Neural crest cell (in vitro differentiated cells): Measurements from ENCODE around the gene KLHL6. TPM values are rescaled to one million over a fixed set of nuclear protein-coding genes. Genes with fewer than 3 reads are reported as not detected.

Experiments
- DNase-seq: peaks from one replicate; pipeline ENCODE4 v3.0.0; 2021; ENCODE audit warnings: low read depth, mixed read lengths, low spot score
- H3K27ac Mint-ChIP-seq: one replicate; pipeline ENCODE4 v1.8.0; 2021; ENCODE audit warnings: mild to moderate bottlenecking, mixed read lengths; ENCODE audit not compliant: unreplicated experiment
- H3K27me3 Mint-ChIP-seq: 2 replicates; pipeline ENCODE4 v1.8.0; 2021; ENCODE audit warnings: low read depth, mild to moderate bottlenecking, mixed read lengths
- H3K36me3 Mint-ChIP-seq: 2 replicates; pipeline ENCODE4 v1.8.0; 2021; ENCODE audit warnings: low read depth, mild to moderate bottlenecking, mixed read lengths
- H3K4me1 Mint-ChIP-seq: 2 replicates; pipeline ENCODE4 v1.8.0; 2021; ENCODE audit warnings: mixed read lengths
- H3K4me3 Mint-ChIP-seq: one replicate; pipeline ENCODE4 v1.8.0; 2021; ENCODE audit warnings: mild to moderate bottlenecking, mixed read lengths
- H3K9me3 Mint-ChIP-seq: 2 replicates; pipeline ENCODE4 v1.8.0; 2021; ENCODE audit warnings: mixed read lengths
- total RNA-seq: library from RNA; stranded (reverse); gene quantifications from 2 replicates; pipeline ENCODE4 v1.2.1, GENCODE V29; 2021
- TF ChIP-seq, protein P1 (sequence below): fragments of 200-600 bp; sonication (generic); conservative IDR thresholded peaks from 2 replicates; pipeline ENCODE4 v1.5.0; 2021; ENCODE audit warnings: antibody characterized with exemption, mild to moderate bottlenecking

The KLHL6 gene
- total RNA-seq, 1 donor from 2014 or later: 0.12 TPM

DNA sequence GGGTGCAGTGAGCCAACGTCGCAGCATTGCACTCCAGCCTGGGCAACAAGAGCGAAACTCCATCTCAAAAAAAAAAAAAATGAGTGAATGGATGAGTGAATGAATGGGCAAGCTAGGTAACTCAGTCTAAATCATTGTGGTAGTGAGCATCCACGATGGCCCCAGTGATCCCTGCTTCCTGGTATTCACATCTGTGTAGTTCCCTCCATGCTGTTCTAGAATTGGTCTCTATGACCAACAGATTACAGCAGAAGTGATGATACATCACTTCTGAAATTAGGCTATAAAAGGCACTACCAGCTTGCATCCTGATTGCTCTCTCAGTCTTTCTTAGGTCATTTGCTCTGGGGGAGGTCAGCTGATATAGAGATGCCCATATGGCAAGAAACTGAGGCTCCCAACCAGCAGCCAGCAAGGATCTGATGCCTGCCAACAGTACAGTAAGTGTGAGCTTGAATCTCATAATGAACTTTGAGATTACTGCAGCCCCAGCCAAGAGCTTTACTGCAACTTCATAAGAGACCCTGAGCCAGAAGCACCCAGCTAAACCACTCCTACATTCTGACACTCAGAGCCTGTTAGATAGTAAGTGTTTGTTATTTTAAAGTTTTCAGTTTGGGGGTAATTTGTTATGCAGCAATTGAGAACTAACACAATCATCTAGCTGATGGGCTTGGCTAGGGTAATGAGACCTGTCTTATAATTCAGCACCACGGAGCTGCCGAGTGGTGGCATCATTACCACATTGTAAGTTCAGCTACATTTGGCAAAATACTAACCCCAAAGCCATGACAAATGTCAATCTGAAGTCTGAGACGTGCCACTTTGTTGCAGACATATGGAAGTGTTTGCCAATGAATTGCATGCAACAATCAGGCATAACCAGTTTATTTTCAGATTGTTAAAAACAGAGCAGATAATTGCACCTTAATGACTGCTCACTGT lies 53.0 kb downstream of the KLHL6 start:
- H3K9me3 Mint-ChIP-seq: no peaks in the 10 kb centered on the region
- no peak overlapping the region for H3K4me3 Mint-ChIP-seq
- no peak overlapping the region for H3K27ac Mint-ChIP-seq
- H3K36me3 Mint-ChIP-seq: no peaks in the 10 kb centered on the region
- H3K27me3 Mint-ChIP-seq: no peaks in the 10 kb centered on the region
- DNase-seq: no peak
- TF ChIP-seq, protein P1, sequence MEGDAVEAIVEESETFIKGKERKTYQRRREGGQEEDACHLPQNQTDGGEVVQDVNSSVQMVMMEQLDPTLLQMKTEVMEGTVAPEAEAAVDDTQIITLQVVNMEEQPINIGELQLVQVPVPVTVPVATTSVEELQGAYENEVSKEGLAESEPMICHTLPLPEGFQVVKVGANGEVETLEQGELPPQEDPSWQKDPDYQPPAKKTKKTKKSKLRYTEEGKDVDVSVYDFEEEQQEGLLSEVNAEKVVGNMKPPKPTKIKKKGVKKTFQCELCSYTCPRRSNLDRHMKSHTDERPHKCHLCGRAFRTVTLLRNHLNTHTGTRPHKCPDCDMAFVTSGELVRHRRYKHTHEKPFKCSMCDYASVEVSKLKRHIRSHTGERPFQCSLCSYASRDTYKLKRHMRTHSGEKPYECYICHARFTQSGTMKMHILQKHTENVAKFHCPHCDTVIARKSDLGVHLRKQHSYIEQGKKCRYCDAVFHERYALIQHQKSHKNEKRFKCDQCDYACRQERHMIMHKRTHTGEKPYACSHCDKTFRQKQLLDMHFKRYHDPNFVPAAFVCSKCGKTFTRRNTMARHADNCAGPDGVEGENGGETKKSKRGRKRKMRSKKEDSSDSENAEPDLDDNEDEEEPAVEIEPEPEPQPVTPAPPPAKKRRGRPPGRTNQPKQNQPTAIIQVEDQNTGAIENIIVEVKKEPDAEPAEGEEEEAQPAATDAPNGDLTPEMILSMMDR: no peak
- H3K4me1 Mint-ChIP-seq: no peaks in the 10 kb centered on the region

- Mint-ChIP-seq H3K36me3 (no peaks in the 10 kb centered on the region), H3K9me3 (no peaks in the 10 kb centered on the region), H3K4me3 (no peak overlapping the region), H3K27me3 (no peaks in the 10 kb centered on the region), H3K4me1 (no peaks in the 10 kb centered on the region), H3K27ac (no peak overlapping the region)
- DNase-seq: no peak
- TF ChIP-seq, protein P1: no peak
Measured at GRCh38 chr3:183500981-183501704, 54.4 kb downstream of the KLHL6 start.

GRCh38 chr3:183500319-183500718 lies 55.2 kb downstream of the KLHL6 start:
- no peaks in the 10 kb centered on the region for H3K4me1 Mint-ChIP-seq
- H3K27ac Mint-ChIP-seq: no peak overlapping the region
- H3K27me3 Mint-ChIP-seq: no peaks in the 10 kb centered on the region
- no peaks in the 10 kb centered on the region for H3K36me3 Mint-ChIP-seq
- DNase-seq: no peak
- TF ChIP-seq, protein P1: no peak
- no peak overlapping the region for H3K4me3 Mint-ChIP-seq
- H3K9me3 Mint-ChIP-seq: peaks cover 2% of the 10 kb centered on the region

GRCh38 chr3:183498634-183499033 lies 56.9 kb downstream of the KLHL6 start:
- H3K36me3 Mint-ChIP-seq: no peaks in the 10 kb centered on the region
- peaks cover 2% of the 10 kb centered on the region for H3K9me3 Mint-ChIP-seq
- H3K4me3 Mint-ChIP-seq: no peak overlapping the region
- DNase-seq: no peak
- TF ChIP-seq, protein P1: no peak
- H3K4me1 Mint-ChIP-seq: no peaks in the 10 kb centered on the region
- H3K27ac Mint-ChIP-seq: no peak overlapping the region
- H3K27me3 Mint-ChIP-seq: no peaks in the 10 kb centered on the region

- TF ChIP-seq, protein P1: no peak
- Mint-ChIP-seq H3K27me3 (no peaks in the 10 kb centered on the region), H3K27ac (no peak overlapping the region), H3K36me3 (no peaks in the 10 kb centered on the region), H3K4me3 (no peak overlapping the region), H3K9me3 (peaks cover 2% of the 10 kb centered on the region), H3K4me1 (no peaks in the 10 kb centered on the region)
- DNase-seq: no peak
Measured at GRCh38 chr3:183497313-183497712, 58.2 kb downstream of the KLHL6 start.
